B cell (primary cell): ENCODE measurements around the gene GTF3C2. TPM values are rescaled to one million over a fixed set of nuclear protein-coding genes. Genes with fewer than 3 reads are reported as not detected.

ENCODE experiments used
- ATAC-seq: fragments of 200-7000 bp; cut with Tn5 transposase; one replicate; pipeline ENCODE4 v1.10.0; 2021; ENCODE audit warnings: low read depth, mild to moderate bottlenecking, moderate number of reproducible peaks, moderate library complexity
- CTCF ChIA-PET: fragments of 350-600 bp; sonication (Branson Sonifier 250); formaldehyde crosslinking; loops from one replicate; lab custom pipeline; 2021; ENCODE audit warnings: antibody characterized with exemption, inconsistent platforms; lab: Charles Lee
- POLR2A ChIA-PET: fragments of 350-600 bp; sonication (Branson Sonifier 250); formaldehyde crosslinking; loops from one replicate; lab custom pipeline; 2021; ENCODE audit warnings: antibody characterized with exemption; lab: Charles Lee
- DNase-seq: peaks from one replicate; pipeline ENCODE4 v3.0.0; 2013
- H2AFZ ChIP-seq: 2 replicates; pipeline ENCODE4 v1.6.1; 2012; ENCODE audit warnings: mild to moderate bottlenecking, low read depth, low read length; ENCODE audit not compliant: insufficient read depth, poor library complexity, severe bottlenecking
- H3K27ac ChIP-seq, 2 donors: 1 replicate in 1 of 2; 2 replicates in 1 of 2; pipeline ENCODE4 v1.5.1; 2012 to 2013; ENCODE audit warnings: low read length in 2 of 2, mild to moderate bottlenecking in 2 of 2, moderate library complexity in 1 of 2
- H3K27me3 ChIP-seq, 4 experiments: fragments of 200-600 bp in 1 of 4; sonication (generic) in 1 of 4; replicated peaks in 1 of 4; 1 replicate in 2 of 4; 2 replicates in 2 of 4; pipeline versions ENCODE4 v1.6.1 to v1.7.0; 2013 to 2016; ENCODE audit warnings: low read length in 3 of 4, mild to moderate bottlenecking in 2 of 4, mixed read lengths in 1 of 4, moderate library complexity in 1 of 4; ENCODE audit not compliant: insufficient read depth in 4 of 4, control insufficient read depth in 3 of 4; ENCODE audit errors: control extremely low read depth in 1 of 4
- H3K36me3 ChIP-seq, 2 experiments: replicated peaks in 1 of 2; 1 replicate in 1 of 2; 2 replicates in 1 of 2; pipeline versions ENCODE4 v1.6.1 to v1.7.1; 2013; ENCODE audit warnings: low read length in 1 of 2; ENCODE audit not compliant: insufficient read depth in 2 of 2, control insufficient read depth in 1 of 2; ENCODE audit errors: control extremely low read depth in 1 of 2, extremely low read depth in 1 of 2
- H3K4me1 ChIP-seq, 2 donors: fragments of 200-600 bp in 1 of 2; sonication (generic) in 1 of 2; 1 replicate in 1 of 2; 2 replicates in 1 of 2; pipeline versions ENCODE4 v1.5.1 to v1.6.1; 2013 to 2017; ENCODE audit warnings: low read length in 2 of 2; ENCODE audit not compliant: control insufficient read depth in 2 of 2, insufficient read depth in 2 of 2
- H3K4me2 ChIP-seq: replicated peaks from 2 replicates; pipeline ENCODE3; 2012; ENCODE audit warnings: mild to moderate bottlenecking, low read depth, low read length; ENCODE audit not compliant: poor library complexity, severe bottlenecking
- H3K4me3 ChIP-seq, 5 experiments: fragments of 200-600 bp in 1 of 5; sonication (generic) in 1 of 5; 1 replicate in 3 of 5; 2 replicates in 2 of 5; pipeline versions ENCODE4 v1.5.1 to v1.7.0; 2011 to 2016; ENCODE audit warnings: low read length in 4 of 5, mild to moderate bottlenecking in 4 of 5, low read depth in 2 of 5, control low read depth in 1 of 5, moderate library complexity in 1 of 5; ENCODE audit not compliant: insufficient read depth in 1 of 5; ENCODE audit errors: control extremely low read depth in 1 of 5, extremely low read depth in 1 of 5
- H3K79me2 ChIP-seq: fragments of 200-600 bp; sonication (generic); one replicate; pipeline ENCODE4 v1.6.0; 2016; ENCODE audit warnings: low read length; ENCODE audit not compliant: control insufficient read depth, insufficient read depth
- H3K9ac ChIP-seq: fragments of 200-600 bp; sonication (generic); 2 replicates; pipeline ENCODE4 v1.6.1; 2017; ENCODE audit warnings: mild to moderate bottlenecking, low read length, moderate library complexity
- H3K9me3 ChIP-seq, 3 donors: one replicate each; pipeline versions ENCODE4 v1.6.1 to v1.7.1; 2013; ENCODE audit warnings: low read length in 2 of 3; ENCODE audit not compliant: control insufficient read depth in 2 of 3, insufficient read depth in 1 of 3; ENCODE audit errors: control extremely low read depth in 1 of 3
- H4K20me1 ChIP-seq: 2 replicates; pipeline ENCODE4 v1.6.0; 2012; ENCODE audit warnings: mild to moderate bottlenecking, low read length; ENCODE audit not compliant: insufficient read depth, control insufficient read depth, poor library complexity, severe bottlenecking
- H3K27ac Mint-ChIP-seq: one replicate; pipeline ENCODE4 v1.8.0; 2021; ENCODE audit warnings: mixed read lengths
- H3K27me3 Mint-ChIP-seq: one replicate; pipeline ENCODE4 v1.8.0; 2021; ENCODE audit warnings: mixed read lengths
- H3K4me1 Mint-ChIP-seq: one replicate; pipeline ENCODE4 v1.8.0; 2021; ENCODE audit warnings: mixed read lengths
- H3K4me3 Mint-ChIP-seq: one replicate; pipeline ENCODE4 v1.8.0; 2021; ENCODE audit warnings: mixed read lengths
- H3K9me3 Mint-ChIP-seq: one replicate; pipeline ENCODE4 v1.8.0; 2022; ENCODE audit warnings: mixed read lengths; ENCODE audit not compliant: insufficient read depth
- EZH2 ChIP-seq: IDR thresholded peaks from 2 replicates; pipeline ENCODE4 v1.6.1; 2012; ENCODE audit warnings: borderline replicate concordance, low read depth, mild to moderate bottlenecking, moderate library complexity, low read length; ENCODE audit not compliant: insufficient read depth, poor library complexity, severe bottlenecking
- WGBS: methylation state at CpG from one replicate; pipeline ENCODE4 v1.1.5; 2013; ENCODE audit warnings: missing lambda C conversion rate; ENCODE audit not compliant: insufficient coverage; 5-methylcytosine and 5-hydroxymethylcytosine counted together
- intact Hi-C: fragments of 100-400 bp; cut with micrococcal nuclease; formaldehyde crosslinking; loops from one replicate; pipeline ENCODE4 v1.10.0; 2022
- polyA plus RNA-seq: library from polyadenylated mRNA; depleted of rRNA; stranded (reverse); fragments of >200 nt; gene quantifications from 2 replicates; pipeline ENCODE4 v1.2.3, GENCODE V29; 2012
- total RNA-seq, 2 donors: library from RNA; stranded (reverse); fragments of 120-200 nt in 1 of 2; gene quantifications; 1 replicate in 1 of 2; 2 replicates in 1 of 2; pipeline versions ENCODE4 v1.2.3 to v1.2.4, GENCODE V29; 2013 to 2022
- TF ChIP-seq, protein P1 (sequence below): fragments of 200-600 bp; IDR thresholded peaks from one replicate; pipeline ENCODE4 v1.8.0; 2022; ENCODE audit warnings: antibody characterized with exemption, mild to moderate bottlenecking

Gene GTF3C2
- total and polyA plus RNA-seq, 2 donors (not counting 1 experiment from before 2014, with no cell fraction given): 84.8 to 121 TPM

- peaks cover 16 to 20% of the 10 kb centered on the region in 2 donors for H3K4me1 ChIP-seq
- TF ChIP-seq, protein P1, sequence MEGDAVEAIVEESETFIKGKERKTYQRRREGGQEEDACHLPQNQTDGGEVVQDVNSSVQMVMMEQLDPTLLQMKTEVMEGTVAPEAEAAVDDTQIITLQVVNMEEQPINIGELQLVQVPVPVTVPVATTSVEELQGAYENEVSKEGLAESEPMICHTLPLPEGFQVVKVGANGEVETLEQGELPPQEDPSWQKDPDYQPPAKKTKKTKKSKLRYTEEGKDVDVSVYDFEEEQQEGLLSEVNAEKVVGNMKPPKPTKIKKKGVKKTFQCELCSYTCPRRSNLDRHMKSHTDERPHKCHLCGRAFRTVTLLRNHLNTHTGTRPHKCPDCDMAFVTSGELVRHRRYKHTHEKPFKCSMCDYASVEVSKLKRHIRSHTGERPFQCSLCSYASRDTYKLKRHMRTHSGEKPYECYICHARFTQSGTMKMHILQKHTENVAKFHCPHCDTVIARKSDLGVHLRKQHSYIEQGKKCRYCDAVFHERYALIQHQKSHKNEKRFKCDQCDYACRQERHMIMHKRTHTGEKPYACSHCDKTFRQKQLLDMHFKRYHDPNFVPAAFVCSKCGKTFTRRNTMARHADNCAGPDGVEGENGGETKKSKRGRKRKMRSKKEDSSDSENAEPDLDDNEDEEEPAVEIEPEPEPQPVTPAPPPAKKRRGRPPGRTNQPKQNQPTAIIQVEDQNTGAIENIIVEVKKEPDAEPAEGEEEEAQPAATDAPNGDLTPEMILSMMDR: no peak
- no peak for TF ChIP-seq EZH2
- peak; percentile 94 for ATAC-seq
- peaks cover 7 to 63% of the 10 kb centered on the region in 2 experiments for H3K36me3 ChIP-seq
- Mint-ChIP-seq H3K27ac (peak within 1 kb of the TSS; percentile 96), H3K9me3 (no peaks in the 10 kb centered on the region), H3K4me3 (peak within 1 kb of the TSS; percentile 94), H3K4me1 (peaks cover 30% of the 10 kb centered on the region), H3K27me3 (no peaks in the 10 kb centered on the region)
- ChIA-PET POLR2A (interaction anchor here (0.6 to 2.6 kb wide), 7 partner anchors 10 to 169 kb away, joined by 3 to 36 read pairs (median 5); partner anchors contain the start of genes ATRAID, EIF2B4, GTF3C2 and MPV17), CTCF (interaction anchor here (1.5 to 2.4 kb wide), 5 partner anchors 10 to 78 kb away, joined by 3 to 12 read pairs (median 7); partner anchors contain the start of genes NRBP1, PPM1G and SNX17)
- peak within 1 kb of the TSS; percentile 92 for H2AFZ ChIP-seq
- peaks cover 44% of the 10 kb centered on the region for H3K79me2 ChIP-seq
- WGBS: 11% methylated on average over 50 of the region's 67 CpGs
- H3K9ac ChIP-seq: peak within 1 kb of the TSS; percentile 78
- intact Hi-C loops: loop anchor here (1.0 to 2.0 kb wide), 7 partner anchors 11 to 248 kb away; partner anchors contain the start of genes CCDC121, EIF2B4, GPN1 and GTF3C2
- H4K20me1 ChIP-seq: peaks cover 31% of the 10 kb centered on the region
- DNase-seq: peak; percentile 92
- no peaks in the 10 kb centered on the region for H3K27me3 ChIP-seq
- H3K4me2 ChIP-seq: peak within 1 kb of the TSS; percentile 88
- peak within 1 kb of the TSS; percentile 56 to 94 for H3K27ac ChIP-seq
- H3K4me3 ChIP-seq: peak within 1 kb of the TSS; percentile 40 to 66 (median 63)
- no peaks in the 10 kb centered on the region for H3K9me3 ChIP-seq
Observed at GRCh38 chr2:27380626-27381545, 24.3 kb upstream of the GTF3C2 start, which contains the start of gene ZNF513. ZNF513 (minus strand) TSS chr2:27380734; CDS start chr2:27380526, 208 bp downstream.
